ENCODE measurements around the gene HSD17B8.
A peak's percentile ranks its signal among the peaks of the same experiment; 100 is the strongest.

HSD17B8 gene

DNA sequence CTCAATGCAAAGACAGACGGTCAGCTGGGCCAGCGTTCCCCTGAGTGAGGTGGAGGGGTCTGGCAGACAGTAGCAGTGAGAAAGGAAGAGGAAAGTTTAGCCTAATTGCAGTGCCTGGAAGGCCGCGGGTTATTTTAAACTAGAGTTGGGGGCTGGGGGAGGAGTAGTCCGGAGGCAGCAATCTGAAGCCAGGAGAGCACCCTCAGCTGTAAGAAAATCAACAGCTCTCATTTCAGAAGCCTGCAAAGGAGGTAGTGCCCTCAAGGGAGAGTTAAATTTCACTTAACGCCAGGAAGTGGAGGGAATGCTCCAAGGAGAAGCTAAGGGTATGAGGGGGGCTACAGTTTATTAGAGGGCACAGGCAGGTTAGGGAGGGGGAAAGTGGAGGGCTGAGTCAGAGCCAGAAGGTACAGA, 30.8 kb downstream of the HSD17B8 start:
- Histone ChIP-seq H3K27ac (ENCODE audit: low read depth, low read length) (no peak overlapping the region), H3K9ac (ENCODE audit: low read length) (no peak overlapping the region), H3K4me3 (ENCODE audit: low read depth, low read length) (no peak overlapping the region), H3K9me3 (ENCODE audit: control insufficient read depth, insufficient read depth, low read depth, low read length) (no peaks in the 10 kb centered on the region), H3K36me3 (ENCODE audit: control insufficient read depth, insufficient read depth, low read length) (no peaks in the 10 kb centered on the region), H3K4me1 (ENCODE audit: control insufficient read depth, insufficient read depth, low read length) (peaks cover 13% of the 10 kb centered on the region), H3K27me3 (ENCODE audit: control insufficient read depth, insufficient read depth, low read length) (no peaks in the 10 kb centered on the region; the same call in 1 of the 2 replicates)

DNA sequence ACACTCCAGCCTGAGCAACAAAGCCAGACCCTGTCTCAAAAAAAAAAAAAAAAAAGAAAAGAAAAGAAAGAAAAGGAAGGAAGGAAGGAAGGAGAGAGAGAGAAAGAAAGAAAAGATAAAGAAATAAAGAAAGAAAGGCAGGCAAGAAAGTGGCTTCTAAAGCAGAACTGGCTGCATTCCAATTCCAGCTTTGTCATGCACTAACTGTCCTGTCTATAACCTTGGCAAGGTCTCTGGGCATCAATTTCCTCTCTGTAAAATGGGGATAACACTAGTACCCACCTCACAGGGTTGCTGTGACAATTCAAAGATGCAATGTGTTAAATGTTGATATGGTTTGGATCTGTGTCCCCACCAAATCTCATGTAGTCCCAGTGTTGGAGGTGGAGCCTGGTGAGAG, 31.9 kb downstream of the HSD17B8 start:
- no peaks in the 10 kb centered on the region; the same call in 1 of the 2 replicates for H3K27me3 ChIP-seq (ENCODE audit: control insufficient read depth, insufficient read depth, low read length)
- H3K4me1 ChIP-seq (ENCODE audit: control insufficient read depth, insufficient read depth, low read length), result peaks cover 13% of the 10 kb centered on the region
- no peak overlapping the region for H3K9ac ChIP-seq (ENCODE audit: low read length)
- H3K27ac ChIP-seq (ENCODE audit: low read depth, low read length), result no peak overlapping the region
- no peaks in the 10 kb centered on the region for H3K36me3 ChIP-seq (ENCODE audit: control insufficient read depth, insufficient read depth, low read length)
- H3K4me3 ChIP-seq (ENCODE audit: low read depth, low read length), result no peak overlapping the region
- no peaks in the 10 kb centered on the region for H3K9me3 ChIP-seq (ENCODE audit: control insufficient read depth, insufficient read depth, low read depth, low read length)

DNA sequence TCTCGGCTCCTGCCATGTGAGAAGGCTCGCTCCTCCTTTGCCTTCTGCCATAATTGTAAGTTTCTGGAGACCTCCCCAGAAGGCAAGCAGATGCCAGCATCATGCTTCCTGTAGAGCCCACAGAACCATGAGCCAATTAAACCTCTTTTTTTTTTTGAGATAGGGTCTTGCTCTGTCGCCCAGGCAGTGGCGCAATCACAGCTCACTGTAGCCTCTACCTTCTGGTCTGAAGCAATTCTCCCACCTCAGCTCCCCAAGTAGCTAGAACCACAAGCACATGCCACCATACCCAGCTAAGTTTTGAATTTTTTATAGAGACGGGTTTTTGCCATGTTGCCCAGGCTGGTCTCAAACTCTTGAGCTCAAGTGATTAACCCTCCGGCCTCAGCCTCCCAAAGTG, 32.4 kb downstream of the HSD17B8 start:
- no peak overlapping the region for H3K4me3 ChIP-seq (ENCODE audit: low read depth, low read length)
- peaks cover 13% of the 10 kb centered on the region for H3K4me1 ChIP-seq (ENCODE audit: control insufficient read depth, insufficient read depth, low read length)
- peaks cover 1% of the 10 kb centered on the region for H3K27me3 ChIP-seq (ENCODE audit: control insufficient read depth, insufficient read depth, low read length)
- no peak overlapping the region for H3K9ac ChIP-seq (ENCODE audit: low read length)
- H3K36me3 ChIP-seq (ENCODE audit: control insufficient read depth, insufficient read depth, low read length), result no peaks in the 10 kb centered on the region
- no peaks in the 10 kb centered on the region for H3K9me3 ChIP-seq (ENCODE audit: control insufficient read depth, insufficient read depth, low read depth, low read length)
- H3K27ac ChIP-seq (ENCODE audit: low read depth, low read length), result no peak overlapping the region

DNA sequence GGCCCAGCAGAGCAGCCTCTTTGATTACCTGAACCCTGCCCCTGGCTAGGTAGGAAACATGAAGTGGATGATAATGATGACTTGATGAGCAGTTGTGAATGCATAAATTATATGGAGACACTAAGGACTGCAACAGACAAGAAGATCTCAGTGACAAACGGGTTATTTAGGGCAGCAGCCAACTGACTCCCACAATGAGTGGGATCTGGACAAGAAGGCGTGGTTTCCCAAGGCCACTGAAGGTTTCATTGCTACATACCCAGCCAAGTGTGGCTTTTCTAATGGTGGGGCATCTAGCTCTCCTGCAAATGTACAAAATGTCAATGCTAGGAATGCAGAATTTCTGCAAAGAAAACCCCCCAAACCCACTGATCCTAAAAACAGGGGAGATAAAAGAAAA, 33.3 kb downstream of the HSD17B8 start:
- Histone ChIP-seq H3K27ac (ENCODE audit: low read depth, low read length) (no peak overlapping the region), H3K36me3 (ENCODE audit: control insufficient read depth, insufficient read depth, low read length) (no peaks in the 10 kb centered on the region), H3K4me3 (ENCODE audit: low read depth, low read length) (no peak overlapping the region), H3K4me1 (ENCODE audit: control insufficient read depth, insufficient read depth, low read length) (peaks cover 13% of the 10 kb centered on the region), H3K9me3 (ENCODE audit: control insufficient read depth, insufficient read depth, low read depth, low read length) (no peaks in the 10 kb centered on the region), H3K9ac (ENCODE audit: low read length) (no peak overlapping the region), H3K27me3 (ENCODE audit: control insufficient read depth, insufficient read depth, low read length) (peaks cover 6% of the 10 kb centered on the region)

DNA sequence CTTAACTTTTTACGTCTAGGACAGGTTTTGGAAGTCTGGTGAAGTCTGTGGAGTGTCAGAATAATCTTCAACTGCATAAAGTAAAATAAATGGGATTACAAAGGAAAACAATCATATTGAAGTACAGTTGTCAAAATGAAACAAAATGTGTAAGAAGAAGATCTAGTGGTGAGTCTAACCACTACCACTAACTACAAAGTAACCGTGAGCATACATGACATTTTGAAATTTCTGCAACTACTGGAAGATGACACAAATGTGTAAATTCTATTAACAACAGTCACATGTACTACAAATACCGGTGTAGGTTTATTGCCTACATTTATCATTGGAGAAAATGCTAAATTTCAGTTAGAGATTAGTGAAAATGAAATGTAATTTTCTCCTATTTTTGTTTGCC, 37.5 kb downstream of the HSD17B8 start:
- Histone ChIP-seq H3K4me3 (ENCODE audit: low read depth, low read length) (no peak overlapping the region), H3K4me1 (ENCODE audit: control insufficient read depth, insufficient read depth, low read length) (no peaks in the 10 kb centered on the region), H3K27ac (ENCODE audit: low read depth, low read length) (no peak overlapping the region), H3K9me3 (ENCODE audit: control insufficient read depth, insufficient read depth, low read depth, low read length) (no peaks in the 10 kb centered on the region), H3K9ac (ENCODE audit: low read length) (no peak overlapping the region), H3K27me3 (ENCODE audit: control insufficient read depth, insufficient read depth, low read length) (peaks cover 25% of the 10 kb centered on the region), H3K36me3 (ENCODE audit: control insufficient read depth, insufficient read depth, low read length) (no peaks in the 10 kb centered on the region)

DNA sequence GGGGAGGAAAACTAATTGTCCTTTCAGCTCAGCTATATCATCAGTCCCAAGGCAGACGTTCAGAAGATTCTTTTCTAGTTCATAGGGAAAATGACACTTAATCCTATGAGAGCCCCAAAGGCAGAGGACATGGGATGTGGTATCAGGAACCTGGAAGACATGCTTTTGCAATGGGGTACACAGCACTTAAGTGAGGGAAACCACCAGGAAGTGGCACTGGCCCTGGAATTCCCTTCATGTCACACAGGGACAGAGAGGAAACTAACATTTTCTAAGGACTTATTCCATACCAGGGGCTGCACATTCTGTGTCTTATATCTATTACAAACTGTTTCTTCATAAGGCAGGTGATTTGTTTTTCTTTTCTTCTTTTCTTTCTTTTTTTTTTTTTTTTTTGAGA, 39.0 kb downstream of the HSD17B8 start:
- Histone ChIP-seq H3K4me1 (ENCODE audit: control insufficient read depth, insufficient read depth, low read length) (peaks cover 4% of the 10 kb centered on the region), H3K27me3 (ENCODE audit: control insufficient read depth, insufficient read depth, low read length) (peaks cover 36% of the 10 kb centered on the region)

DNA sequence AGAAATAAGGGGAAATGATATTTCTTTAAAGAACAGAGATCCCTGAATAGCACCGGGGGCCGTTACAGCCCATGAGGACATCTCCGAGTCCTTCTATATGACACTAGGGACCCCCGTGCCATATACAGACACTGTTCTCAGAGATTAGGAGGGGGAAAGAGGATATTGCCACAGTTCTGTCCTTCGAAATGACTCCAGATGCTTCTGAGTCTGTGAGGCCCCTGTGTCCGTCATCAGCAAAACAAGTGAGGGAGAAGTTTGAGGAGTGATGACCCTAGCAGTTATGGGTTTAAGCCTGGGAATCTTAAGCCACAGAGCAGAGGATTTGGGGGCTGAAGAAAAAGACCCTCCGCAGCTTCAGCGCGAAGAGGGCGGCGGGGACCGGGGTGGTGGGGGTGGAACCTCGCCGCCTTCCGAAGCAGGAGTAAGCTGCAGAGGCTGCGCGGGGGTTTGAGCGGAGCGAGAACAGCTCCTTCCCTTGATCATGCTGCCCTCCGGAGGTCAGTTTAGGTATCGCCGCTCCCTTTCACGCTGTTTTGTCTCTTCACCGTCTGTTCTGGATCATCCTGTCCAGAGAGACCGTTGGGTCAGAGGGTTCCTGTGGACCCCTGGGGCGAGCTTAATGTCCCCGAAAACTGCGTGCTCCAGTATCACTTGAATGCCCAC, 43.7 kb downstream of the HSD17B8 start:
- Histone ChIP-seq H3K4me3 (ENCODE audit: low read depth, low read length) (peak overlapping the region; percentile 75), H3K36me3 (ENCODE audit: control insufficient read depth, insufficient read depth, low read length) (peaks cover 9% of the 10 kb centered on the region; the same call in 1 of the 2 replicates), H3K4me1 (ENCODE audit: control insufficient read depth, insufficient read depth, low read length) (peaks cover 15% of the 10 kb centered on the region), H3K27ac (ENCODE audit: low read depth, low read length) (no peak overlapping the region), H3K9me3 (ENCODE audit: control insufficient read depth, insufficient read depth, low read depth, low read length) (no peaks in the 10 kb centered on the region), H3K27me3 (ENCODE audit: control insufficient read depth, insufficient read depth, low read length) (peaks cover 33% of the 10 kb centered on the region), H3K9ac (ENCODE audit: low read length) (peak overlapping the region; percentile 21)

More for the DNA sequence above, 39.0 kb downstream of the HSD17B8 start:
- no peaks in the 10 kb centered on the region for H3K9me3 ChIP-seq (ENCODE audit: control insufficient read depth, insufficient read depth, low read depth, low read length)
- no peak overlapping the region for H3K4me3 ChIP-seq (ENCODE audit: low read depth, low read length)
- no peak overlapping the region for H3K9ac ChIP-seq (ENCODE audit: low read length)
- no peak overlapping the region for H3K27ac ChIP-seq (ENCODE audit: low read depth, low read length)
- no peaks in the 10 kb centered on the region for H3K36me3 ChIP-seq (ENCODE audit: control insufficient read depth, insufficient read depth, low read length)

DNA sequence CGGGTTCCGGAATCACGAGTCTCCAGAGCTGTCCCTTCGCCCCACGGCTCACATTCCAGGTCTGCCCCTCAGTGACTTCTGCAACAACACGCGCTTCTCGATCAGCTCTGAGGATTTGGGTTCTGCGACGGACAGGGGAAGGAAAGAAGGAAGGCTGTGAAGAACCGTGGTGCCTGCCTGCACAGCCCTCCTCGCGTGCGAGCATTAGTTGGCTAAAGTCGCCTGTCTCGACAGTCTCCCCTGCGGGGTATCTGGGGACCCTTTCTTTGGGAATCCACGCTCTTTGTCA, 44.1 kb downstream of the HSD17B8 start:
- Histone ChIP-seq H3K36me3 (ENCODE audit: control insufficient read depth, insufficient read depth, low read length) (peaks cover 9% of the 10 kb centered on the region; the same call in 1 of the 2 replicates), H3K9me3 (ENCODE audit: control insufficient read depth, insufficient read depth, low read depth, low read length) (no peaks in the 10 kb centered on the region), H3K27ac (ENCODE audit: low read depth, low read length) (no peak overlapping the region), H3K4me3 (ENCODE audit: low read depth, low read length) (peak overlapping the region; percentile 75), H3K9ac (ENCODE audit: low read length) (peak overlapping the region; percentile 21), H3K27me3 (ENCODE audit: control insufficient read depth, insufficient read depth, low read length) (peaks cover 28% of the 10 kb centered on the region), H3K4me1 (ENCODE audit: control insufficient read depth, insufficient read depth, low read length) (peaks cover 15% of the 10 kb centered on the region)

DNA sequence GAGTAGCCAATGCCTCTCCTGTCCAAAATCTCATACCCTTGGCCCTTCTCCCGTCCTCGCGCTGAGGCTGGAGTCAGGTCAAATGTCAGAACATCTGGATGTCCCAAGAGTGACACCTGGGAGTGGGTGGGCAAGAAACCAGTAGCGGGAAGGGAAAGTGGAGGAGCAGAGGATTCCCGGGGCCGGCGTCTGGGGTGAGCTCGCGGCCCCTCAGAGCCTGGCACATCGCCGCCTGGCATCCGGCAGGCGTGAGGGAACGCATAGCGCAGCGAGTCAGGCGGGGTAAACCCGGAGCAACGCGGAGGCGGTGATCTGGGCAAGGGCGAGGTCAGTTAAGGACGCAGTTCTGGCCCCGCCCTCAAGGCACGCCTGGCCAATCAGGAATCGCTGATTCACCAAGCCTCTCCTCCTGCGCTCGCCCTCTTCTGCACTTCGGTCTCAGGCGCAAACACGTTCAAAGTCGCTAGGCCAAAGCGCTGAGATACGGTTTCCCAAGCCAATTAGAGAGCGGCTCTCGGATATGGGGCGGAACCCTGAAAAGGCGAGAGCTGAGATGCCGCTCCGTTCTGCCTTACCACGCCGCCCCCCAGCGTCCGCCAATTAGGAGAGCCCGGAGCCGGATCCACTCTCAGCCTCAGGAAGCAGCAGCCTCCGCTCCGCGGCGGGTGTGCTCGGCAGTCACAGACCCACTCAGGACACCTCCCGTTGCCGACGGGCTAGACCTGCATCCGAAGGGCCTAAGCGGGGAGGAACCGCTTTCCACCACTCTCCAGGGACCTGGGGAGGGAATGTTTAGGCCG, 44.7 kb downstream of the HSD17B8 start:
- Histone ChIP-seq H3K36me3 (ENCODE audit: control insufficient read depth, insufficient read depth, low read length) (peaks cover 9% of the 10 kb centered on the region; the same call in 1 of the 2 replicates), H3K27ac (ENCODE audit: low read depth, low read length) (no peak overlapping the region), H3K4me3 (ENCODE audit: low read depth, low read length) (peak overlapping the region; percentile 75), H3K9me3 (ENCODE audit: control insufficient read depth, insufficient read depth, low read depth, low read length) (no peaks in the 10 kb centered on the region), H3K4me1 (ENCODE audit: control insufficient read depth, insufficient read depth, low read length) (peaks cover 15% of the 10 kb centered on the region), H3K27me3 (ENCODE audit: control insufficient read depth, insufficient read depth, low read length) (peaks cover 28% of the 10 kb centered on the region), H3K9ac (ENCODE audit: low read length) (peak overlapping the region; percentile 80)

DNA sequence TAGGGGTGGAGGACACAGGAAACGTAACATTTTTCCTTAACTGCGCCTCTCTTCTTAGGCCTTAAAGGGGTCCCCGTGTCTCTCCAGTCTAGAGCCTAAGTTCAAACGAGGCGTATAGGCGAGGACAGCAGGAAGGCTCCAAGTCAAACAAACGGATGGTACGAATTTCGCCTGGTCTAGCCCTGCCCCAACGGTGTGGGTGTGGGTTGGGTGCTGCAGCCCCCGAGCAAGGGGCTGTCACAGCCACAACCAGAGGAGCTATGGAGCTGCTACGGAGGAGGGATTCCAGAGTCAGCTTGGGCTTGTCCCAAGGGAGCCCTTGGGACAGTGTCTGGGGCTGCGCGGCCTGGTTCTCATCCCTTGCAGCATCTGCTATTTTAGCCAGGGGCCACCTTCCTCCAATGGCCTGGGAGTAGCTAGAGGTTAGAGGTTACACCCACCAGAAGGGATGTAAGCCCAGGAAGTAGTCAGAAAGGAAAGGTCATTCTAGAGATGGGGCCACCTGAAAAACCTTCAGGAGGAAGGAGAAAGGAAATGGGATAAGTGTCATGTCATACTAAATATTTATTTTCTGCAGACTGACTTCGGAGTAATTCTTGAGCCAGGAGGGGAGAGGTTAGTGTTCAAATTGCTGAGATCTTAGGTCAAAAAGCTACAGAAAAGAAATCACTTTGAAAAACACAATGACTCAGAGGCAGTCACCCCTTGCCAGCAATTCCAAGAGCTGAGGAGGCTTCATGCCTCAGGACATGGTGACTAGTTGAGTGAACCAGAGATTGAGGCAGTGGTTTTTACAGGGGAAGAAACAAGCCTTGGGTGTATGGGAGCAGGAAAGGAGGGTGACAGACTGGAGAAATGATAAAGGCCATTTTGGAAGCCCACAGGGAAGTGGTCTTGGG, 45.5 kb downstream of the HSD17B8 start:
- H3K27ac ChIP-seq (ENCODE audit: low read depth, low read length), result no peak overlapping the region
- peaks cover 28% of the 10 kb centered on the region for H3K27me3 ChIP-seq (ENCODE audit: control insufficient read depth, insufficient read depth, low read length)
- peak overlapping the region; percentile 80 for H3K9ac ChIP-seq (ENCODE audit: low read length)
- H3K9me3 ChIP-seq (ENCODE audit: control insufficient read depth, insufficient read depth, low read depth, low read length), result no peaks in the 10 kb centered on the region
- peak overlapping the region; percentile 75 for H3K4me3 ChIP-seq (ENCODE audit: low read depth, low read length)
- H3K36me3 ChIP-seq (ENCODE audit: control insufficient read depth, insufficient read depth, low read length), result peaks cover 9% of the 10 kb centered on the region; the same call in 1 of the 2 replicates
- peaks cover 15% of the 10 kb centered on the region for H3K4me1 ChIP-seq (ENCODE audit: control insufficient read depth, insufficient read depth, low read length)

Measured in HUES6 (cell line).